Activated CD8-positive, alpha-beta T cell treated with anti-CD3 and anti-CD28 coated beads for 36 hours (primary cell): Measurements from ENCODE around the gene LAS1L. TPM values are rescaled to one million over a fixed set of nuclear protein-coding genes. Genes with fewer than 3 reads are reported as not detected.

Experiments
- ATAC-seq: fragments of 200-7000 bp; cut with Tn5 transposase; one replicate; pipeline ENCODE4 v1.10.0; 2021; ENCODE audit warnings: mild to moderate bottlenecking, moderate library complexity
- CTCF ChIA-PET: fragments of 350-600 bp; sonication (Branson Sonifier 250); formaldehyde crosslinking; loops from one replicate; lab custom pipeline; 2021; ENCODE audit warnings: antibody characterized with exemption; lab: Charles Lee
- POLR2A ChIA-PET: fragments of 350-600 bp; sonication (Branson Sonifier 250); formaldehyde crosslinking; loops from one replicate; lab custom pipeline; 2021; ENCODE audit warnings: antibody characterized with exemption; lab: Charles Lee
- DNase-seq: peaks from one replicate; pipeline ENCODE4 v3.0.0-alpha.2; 2020
- H3K27ac Mint-ChIP-seq: one replicate; pipeline ENCODE4 v1.8.0; 2021; ENCODE audit warnings: mild to moderate bottlenecking, mixed read lengths
- H3K27me3 Mint-ChIP-seq: one replicate; pipeline ENCODE4 v1.8.0; 2021; ENCODE audit warnings: mixed read lengths
- H3K36me3 Mint-ChIP-seq: one replicate; pipeline ENCODE4 v1.8.0; 2021; ENCODE audit warnings: low read depth, mixed read lengths
- H3K4me1 Mint-ChIP-seq: one replicate; pipeline ENCODE4 v1.8.0; 2021; ENCODE audit warnings: low read depth, mixed read lengths
- H3K4me3 Mint-ChIP-seq: one replicate; pipeline ENCODE4 v1.8.0; 2021; ENCODE audit warnings: mild to moderate bottlenecking, moderate library complexity, mixed read lengths
- H3K9me3 Mint-ChIP-seq: one replicate; pipeline ENCODE4 v1.8.0; 2021; ENCODE audit warnings: mixed read lengths
- intact Hi-C: fragments of 100-400 bp; cut with micrococcal nuclease; formaldehyde crosslinking; loops from one replicate; pipeline ENCODE4 v1.10.0; 2022
- total RNA-seq, 2 experiments: library from RNA; stranded (reverse); gene quantifications; one replicate each; pipeline ENCODE4 v1.2.3, GENCODE V29; 2021
- TF ChIP-seq, protein P1 (sequence below): fragments of 200-600 bp; IDR thresholded peaks from one replicate; pipeline ENCODE4 v1.8.0; 2022; ENCODE audit warnings: antibody characterized with exemption, mild to moderate bottlenecking

The LAS1L gene
- total RNA-seq, 2 experiments from 2014 or later: 68.4 to 70.3 TPM

DNA sequence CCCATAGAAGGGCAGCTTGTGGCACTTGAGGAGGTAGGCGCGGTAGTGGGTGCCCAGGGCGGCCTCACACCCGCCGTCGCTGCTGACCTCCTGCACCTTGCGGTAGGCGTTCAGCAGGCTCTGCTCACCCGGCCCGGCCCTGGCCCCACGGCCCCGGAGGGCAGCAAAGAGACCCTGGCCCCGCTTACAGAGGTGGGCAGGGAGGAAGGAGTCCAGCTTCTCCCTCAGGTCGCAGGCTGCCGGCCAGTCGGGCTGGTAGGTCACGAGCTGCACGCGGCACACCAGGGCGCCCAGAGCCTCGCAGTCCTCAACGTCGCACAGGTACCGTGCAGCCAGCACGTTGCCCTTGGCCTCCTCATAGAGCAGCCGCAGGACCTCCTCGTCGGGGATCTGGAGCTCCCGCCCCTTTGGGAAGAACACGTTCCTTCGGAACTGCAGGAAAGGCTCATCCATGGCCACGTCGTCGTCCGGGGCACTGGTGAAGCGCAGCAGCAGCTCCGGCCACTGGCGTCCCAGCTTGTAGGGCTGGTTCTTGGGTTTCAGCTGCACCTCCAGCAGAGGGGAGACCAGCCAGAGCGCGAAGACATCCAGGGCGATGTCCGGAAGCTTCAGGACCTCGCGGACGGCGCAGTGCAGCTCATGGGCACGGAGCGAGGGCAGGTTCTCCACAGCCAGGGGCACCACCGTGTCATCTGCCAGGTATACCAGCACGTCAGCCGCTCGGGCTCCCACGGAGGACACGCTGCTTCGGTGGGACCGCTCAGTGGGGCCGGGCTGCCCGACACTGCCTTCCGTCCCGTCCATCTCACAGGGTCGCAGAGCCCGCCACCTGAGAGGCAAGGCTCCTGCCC lies 17.1 kb upstream of the LAS1L start:
- Mint-ChIP-seq H3K27me3 (no peaks in the 10 kb centered on the region), H3K4me3 (no peak overlapping the region), H3K27ac (no peak overlapping the region), H3K4me1 (no peaks in the 10 kb centered on the region), H3K9me3 (no peaks in the 10 kb centered on the region), H3K36me3 (no peaks in the 10 kb centered on the region)
- ChIA-PET CTCF (no interaction called here), POLR2A (no interaction called here)
- intact Hi-C loops: no loop called here
- TF ChIP-seq, protein P1, sequence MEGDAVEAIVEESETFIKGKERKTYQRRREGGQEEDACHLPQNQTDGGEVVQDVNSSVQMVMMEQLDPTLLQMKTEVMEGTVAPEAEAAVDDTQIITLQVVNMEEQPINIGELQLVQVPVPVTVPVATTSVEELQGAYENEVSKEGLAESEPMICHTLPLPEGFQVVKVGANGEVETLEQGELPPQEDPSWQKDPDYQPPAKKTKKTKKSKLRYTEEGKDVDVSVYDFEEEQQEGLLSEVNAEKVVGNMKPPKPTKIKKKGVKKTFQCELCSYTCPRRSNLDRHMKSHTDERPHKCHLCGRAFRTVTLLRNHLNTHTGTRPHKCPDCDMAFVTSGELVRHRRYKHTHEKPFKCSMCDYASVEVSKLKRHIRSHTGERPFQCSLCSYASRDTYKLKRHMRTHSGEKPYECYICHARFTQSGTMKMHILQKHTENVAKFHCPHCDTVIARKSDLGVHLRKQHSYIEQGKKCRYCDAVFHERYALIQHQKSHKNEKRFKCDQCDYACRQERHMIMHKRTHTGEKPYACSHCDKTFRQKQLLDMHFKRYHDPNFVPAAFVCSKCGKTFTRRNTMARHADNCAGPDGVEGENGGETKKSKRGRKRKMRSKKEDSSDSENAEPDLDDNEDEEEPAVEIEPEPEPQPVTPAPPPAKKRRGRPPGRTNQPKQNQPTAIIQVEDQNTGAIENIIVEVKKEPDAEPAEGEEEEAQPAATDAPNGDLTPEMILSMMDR: no peak
- DNase-seq: no peak
- ATAC-seq: no peak

DNA sequence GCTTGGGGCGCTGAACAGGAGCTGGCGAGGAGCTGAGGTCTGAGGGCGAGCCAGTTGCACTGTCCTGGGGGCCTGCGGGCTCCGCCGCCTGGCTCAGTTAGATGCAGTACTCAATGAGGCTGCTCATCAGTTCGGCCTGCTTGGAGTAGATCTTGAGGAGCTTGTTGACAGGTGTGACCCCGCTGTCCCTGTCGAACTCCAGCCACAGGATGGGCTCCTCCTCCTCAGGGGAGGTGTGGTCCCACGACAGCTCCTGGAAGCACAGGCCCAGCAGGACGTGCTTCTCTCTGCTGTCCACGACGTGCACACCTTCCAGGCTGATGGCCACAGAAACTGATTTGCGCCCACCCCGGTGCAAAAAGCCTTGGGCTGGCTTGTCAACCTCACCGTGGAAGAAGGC lies 16.5 kb upstream of the LAS1L start:
- ATAC-seq: no peak
- TF ChIP-seq, protein P1: no peak
- intact Hi-C loops: no loop called here

DNA sequence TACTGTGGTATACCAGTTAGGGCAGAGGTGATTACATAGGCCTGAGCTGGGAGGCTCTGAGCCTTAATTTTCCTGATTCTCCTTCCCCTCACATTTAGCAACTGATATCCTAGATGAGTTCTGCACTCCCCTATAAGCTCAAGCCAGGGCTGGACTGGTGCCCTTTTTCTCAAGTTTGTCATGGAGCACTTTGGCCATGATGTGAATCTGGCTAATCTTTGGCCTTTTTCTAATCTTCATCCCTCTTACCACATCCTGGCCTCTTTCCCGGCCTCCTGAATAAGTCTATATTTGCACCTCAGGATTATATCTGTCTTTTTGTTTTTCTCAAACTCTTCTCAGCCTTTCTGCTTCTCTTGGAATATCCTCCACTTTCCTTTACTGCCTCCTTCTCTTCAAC lies 10.9 kb upstream of the LAS1L start:
- intact Hi-C loops: no loop called here
- H3K27ac Mint-ChIP-seq: no peak overlapping the region
- no peak for ATAC-seq
- TF ChIP-seq, protein P1: no peak
- no peaks in the 10 kb centered on the region for H3K27me3 Mint-ChIP-seq
- H3K9me3 Mint-ChIP-seq: no peaks in the 10 kb centered on the region
- CTCF ChIA-PET: no interaction called here
- H3K4me1 Mint-ChIP-seq: no peaks in the 10 kb centered on the region
- DNase-seq: no peak
- POLR2A ChIA-PET: no interaction called here
- H3K4me3 Mint-ChIP-seq: no peak overlapping the region
- H3K36me3 Mint-ChIP-seq: no peaks in the 10 kb centered on the region

More for the DNA sequence above, 16.5 kb upstream of the LAS1L start:
- H3K27me3 Mint-ChIP-seq: no peaks in the 10 kb centered on the region
- ChIA-PET POLR2A (no interaction called here), CTCF (no interaction called here)
- no peaks in the 10 kb centered on the region for H3K36me3 Mint-ChIP-seq
- H3K4me3 Mint-ChIP-seq: no peak overlapping the region
- no peaks in the 10 kb centered on the region for H3K9me3 Mint-ChIP-seq
- H3K27ac Mint-ChIP-seq: no peak overlapping the region
- no peak for DNase-seq
- no peaks in the 10 kb centered on the region for H3K4me1 Mint-ChIP-seq

DNA sequence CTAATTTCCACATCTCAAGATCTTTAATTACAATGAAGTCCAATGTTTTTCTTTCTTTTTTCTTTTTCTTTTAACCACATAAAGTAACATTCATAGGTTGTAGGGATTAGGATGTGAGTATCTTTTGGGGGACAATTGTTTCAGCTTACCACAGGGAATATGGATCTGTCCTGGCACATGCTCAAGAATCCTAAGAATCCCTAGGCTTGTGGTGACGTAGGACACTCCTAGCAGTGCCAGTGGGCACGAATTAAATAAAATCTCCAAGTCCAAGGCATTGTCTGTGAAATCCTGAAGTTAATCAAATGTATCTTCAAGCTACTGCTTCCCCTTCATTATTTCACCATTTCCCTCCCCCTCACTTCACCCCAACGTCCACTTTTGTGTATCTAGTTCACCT lies 2.6 kb upstream of the LAS1L start:
- ChIA-PET CTCF (interaction anchor here (1.2 kb wide), 1 partner anchor 8 kb away, joined by 6 read pairs; no protein-coding TSS in a partner anchor), POLR2A (no interaction called here)
- DNase-seq (no peak), ATAC-seq (no peak)
- intact Hi-C loops: no loop called here
- no peak overlapping the region for H3K27ac Mint-ChIP-seq
- TF ChIP-seq, protein P1: no peak
- no peak overlapping the region for H3K4me3 Mint-ChIP-seq
- no peaks in the 10 kb centered on the region for H3K9me3 Mint-ChIP-seq
- no peaks in the 10 kb centered on the region for H3K27me3 Mint-ChIP-seq
- H3K36me3 Mint-ChIP-seq: peaks cover 6% of the 10 kb centered on the region
- peaks cover 12% of the 10 kb centered on the region for H3K4me1 Mint-ChIP-seq

DNA sequence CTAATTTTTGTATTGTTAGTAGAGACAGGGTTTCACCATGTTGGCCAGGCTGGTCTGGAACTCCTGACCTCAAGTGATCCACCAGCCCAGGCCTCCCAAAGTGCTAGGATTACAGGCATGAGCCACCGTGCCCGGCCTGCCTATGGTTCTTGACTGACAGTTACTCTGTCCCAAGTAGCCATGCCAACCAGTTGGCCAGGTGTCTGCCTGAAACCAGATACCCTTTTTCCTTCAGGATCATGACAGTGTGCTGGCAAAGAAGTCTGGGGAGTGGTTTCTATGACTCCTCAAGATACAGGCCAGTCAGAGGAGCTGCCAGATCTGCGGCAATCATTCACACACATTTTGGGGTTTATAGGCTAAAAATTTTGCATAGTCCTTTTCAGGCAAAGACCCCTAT lies 1.7 kb upstream of the LAS1L start:
- no peak for ATAC-seq
- no peak for DNase-seq
- intact Hi-C loops: no loop called here
- Mint-ChIP-seq H3K9me3 (no peaks in the 10 kb centered on the region), H3K4me3 (no peak overlapping the region), H3K36me3 (peaks cover 11% of the 10 kb centered on the region), H3K4me1 (peaks cover 12% of the 10 kb centered on the region), H3K27ac (no peak overlapping the region), H3K27me3 (no peaks in the 10 kb centered on the region)
- POLR2A ChIA-PET: no interaction called here
- TF ChIP-seq, protein P1: no peak
- CTCF ChIA-PET: no interaction called here
